CD4-positive, alpha-beta T cell (primary cell): ENCODE measurements around the gene LGR6. TPM values are rescaled to one million over a fixed set of nuclear protein-coding genes. Genes with fewer than 3 reads are reported as not detected.
A peak's percentile ranks its signal among the peaks of the same experiment; 100 is the strongest.

Experiments
- ATAC-seq: fragments of 200-7000 bp; cut with Tn5 transposase; one replicate; pipeline ENCODE4 v1.10.0; 2022; ENCODE audit warnings: mild to moderate bottlenecking; ENCODE audit not compliant: poor library complexity
- CTCF ChIA-PET: fragments of 350-600 bp; sonication (Branson Sonifier 250); formaldehyde crosslinking; loops from one replicate; lab custom pipeline; 2021; ENCODE audit warnings: antibody characterized with exemption, inconsistent platforms; lab: Charles Lee
- POLR2A ChIA-PET: fragments of 350-600 bp; sonication (Branson Sonifier 250); formaldehyde crosslinking; loops from one replicate; lab custom pipeline; 2021; ENCODE audit warnings: antibody characterized with exemption, inconsistent platforms; lab: Charles Lee
- DNase-seq, 14 experiments: peaks; one replicate each; pipeline ENCODE4 v3.0.0-alpha.2; 2013 to 2020; ENCODE audit warnings: mixed read lengths in 2 of 14
- H3K27ac ChIP-seq, 2 donors: one replicate each; pipeline versions ENCODE4 v1.5.1 to v1.7.0; 2013; ENCODE audit warnings: low read length in 2 of 2, low read depth in 1 of 2, mild to moderate bottlenecking in 1 of 2
- H3K27me3 ChIP-seq, 2 experiments: 1 replicate in 1 of 2; 2 replicates in 1 of 2; pipeline versions ENCODE4 v1.6.1 to v1.7.0; 2013; ENCODE audit warnings: low read length in 2 of 2, control low read depth in 1 of 2, mild to moderate bottlenecking in 1 of 2, moderate library complexity in 1 of 2; ENCODE audit not compliant: insufficient read depth in 2 of 2, control insufficient read depth in 1 of 2
- H3K36me3 ChIP-seq: one replicate; pipeline ENCODE4 v1.6.1; 2013; ENCODE audit warnings: low read length, control low read depth; ENCODE audit not compliant: insufficient read depth
- H3K4me1 ChIP-seq: one replicate; pipeline ENCODE4 v1.6.1; 2013; ENCODE audit warnings: low read length, control low read depth; ENCODE audit not compliant: insufficient read depth
- H3K4me3 ChIP-seq: one replicate; pipeline ENCODE4 v1.5.1; 2013; ENCODE audit warnings: mild to moderate bottlenecking, low read length, moderate library complexity
- H3K9me3 ChIP-seq, 2 experiments: 1 replicate in 1 of 2; 2 replicates in 1 of 2; pipeline versions ENCODE4 v1.6.1 to v1.7.0; 2013; ENCODE audit warnings: low read length in 2 of 2, mild to moderate bottlenecking in 2 of 2, control low read depth in 1 of 2, moderate library complexity in 1 of 2; ENCODE audit not compliant: control insufficient read depth in 1 of 2, insufficient read depth in 1 of 2
- H3K27ac Mint-ChIP-seq: one replicate; pipeline ENCODE4 v1.8.0; 2020; ENCODE audit warnings: mixed read lengths
- H3K27me3 Mint-ChIP-seq: one replicate; pipeline ENCODE4 v1.8.0; 2021; ENCODE audit warnings: mixed read lengths
- H3K36me3 Mint-ChIP-seq: one replicate; pipeline ENCODE4 v1.8.0; 2021; ENCODE audit warnings: low read depth, mixed read lengths
- H3K4me1 Mint-ChIP-seq: one replicate; pipeline ENCODE4 v1.8.0; 2021; ENCODE audit warnings: low read depth, mixed read lengths
- H3K4me3 Mint-ChIP-seq: one replicate; pipeline ENCODE4 v1.8.0; 2020; ENCODE audit warnings: mild to moderate bottlenecking, mixed read lengths
- H3K9me3 Mint-ChIP-seq: one replicate; pipeline ENCODE4 v1.8.0; 2020; ENCODE audit warnings: mixed read lengths
- intact Hi-C, 2 experiments: fragments of 100-400 bp; cut with DNase I in 1 of 2; cut with micrococcal nuclease in 1 of 2; formaldehyde crosslinking; loops; one replicate each; pipeline versions ENCODE4 v1.15.1 to v1.9.0; 2023 to 2025; cut with DNase I, micrococcal nuclease
- total RNA-seq, 174 experiments: library from RNA in 2 of 174; stranded (reverse) in 2 of 174; gene quantifications; one replicate each; pipeline ENCODE4 v1.2.3 and lab custom pipeline; 2021 to 2026
- TF ChIP-seq, protein P1 (sequence below): fragments of 200-600 bp; IDR thresholded peaks from one replicate; pipeline ENCODE4 v1.8.0; 2022; ENCODE audit warnings: antibody characterized with exemption, mild to moderate bottlenecking

Gene LGR6
- total RNA-seq, 2 experiments from 2014 or later: 0.19 to 0.45 TPM

DNA sequence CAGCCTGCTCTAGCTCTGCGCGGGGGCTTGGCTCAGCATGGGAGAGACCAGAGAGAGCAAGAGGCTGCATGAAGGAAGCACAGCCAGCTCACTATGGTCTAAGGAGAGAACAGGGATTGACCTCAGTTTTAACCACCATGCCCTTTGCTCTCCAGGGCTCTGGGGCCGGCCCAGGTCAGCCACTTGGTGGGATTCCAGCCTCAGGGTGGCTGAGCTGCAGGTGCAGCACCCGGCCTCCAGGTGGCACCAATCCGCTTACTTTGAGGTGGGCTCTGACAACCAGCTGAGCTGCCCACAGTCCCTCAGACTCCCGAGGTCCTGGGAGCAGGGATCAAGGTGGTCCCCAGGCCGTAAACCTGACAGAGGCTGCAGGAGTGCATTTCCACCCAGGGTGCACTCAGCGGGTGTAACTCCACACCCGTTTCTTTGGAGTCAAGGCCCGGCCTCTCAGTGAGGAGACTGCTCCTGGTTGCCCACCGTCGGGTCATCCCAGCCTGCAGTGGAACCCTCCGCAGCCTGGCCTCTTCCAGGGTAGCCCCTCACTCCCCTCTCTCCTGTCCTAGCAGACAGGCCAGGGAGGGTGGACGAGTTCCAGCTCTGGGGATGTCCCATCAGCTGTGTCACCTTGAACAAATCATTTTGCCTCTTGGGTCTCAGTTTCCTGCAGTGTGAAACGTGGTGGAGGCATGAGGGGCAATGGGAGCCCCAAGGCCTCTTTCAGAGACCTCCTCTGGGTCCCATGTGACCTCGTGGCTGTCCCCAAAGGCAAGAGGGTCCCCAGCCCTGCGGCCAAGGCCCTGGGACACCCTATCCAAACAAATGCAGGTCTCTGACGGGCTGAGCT is 607 bp upstream of the LGR6 start:
- Histone ChIP-seq H3K27ac (no peak overlapping the region), H3K4me3 (no peak overlapping the region), H3K9me3 (no peaks in the 10 kb centered on the region), H3K27me3 (peaks cover 20% of the 10 kb centered on the region in 2 experiments), H3K36me3 (no peaks in the 10 kb centered on the region), H3K4me1 (peaks cover 11% of the 10 kb centered on the region)
- ATAC-seq: peak; percentile 69
- ChIA-PET POLR2A (interaction anchor here (1.0 to 1.4 kb wide), 2 partner anchors 124 to 526 kb away, joined by 3 to 4 read pairs; no protein-coding TSS in a partner anchor), CTCF (interaction anchor here (0.8 to 1.9 kb wide), 13 partner anchors 9 to 527 kb away, joined by 3 to 10 read pairs (median 4); partner anchors contain the start of gene PTPN7)
- Mint-ChIP-seq H3K4me3 (no peak overlapping the region), H3K4me1 (peaks cover 8% of the 10 kb centered on the region), H3K9me3 (no peaks in the 10 kb centered on the region), H3K27me3 (peaks cover 35% of the 10 kb centered on the region), H3K36me3 (no peaks in the 10 kb centered on the region), H3K27ac (no peak overlapping the region)
- DNase-seq: peak; percentile 31 to 73 (median 45)
- intact Hi-C loops: loop anchor here (1.0 to 2.0 kb wide), 2 partner anchors 122 to 526 kb away; no protein-coding TSS in a partner anchor
- TF ChIP-seq, protein P1, sequence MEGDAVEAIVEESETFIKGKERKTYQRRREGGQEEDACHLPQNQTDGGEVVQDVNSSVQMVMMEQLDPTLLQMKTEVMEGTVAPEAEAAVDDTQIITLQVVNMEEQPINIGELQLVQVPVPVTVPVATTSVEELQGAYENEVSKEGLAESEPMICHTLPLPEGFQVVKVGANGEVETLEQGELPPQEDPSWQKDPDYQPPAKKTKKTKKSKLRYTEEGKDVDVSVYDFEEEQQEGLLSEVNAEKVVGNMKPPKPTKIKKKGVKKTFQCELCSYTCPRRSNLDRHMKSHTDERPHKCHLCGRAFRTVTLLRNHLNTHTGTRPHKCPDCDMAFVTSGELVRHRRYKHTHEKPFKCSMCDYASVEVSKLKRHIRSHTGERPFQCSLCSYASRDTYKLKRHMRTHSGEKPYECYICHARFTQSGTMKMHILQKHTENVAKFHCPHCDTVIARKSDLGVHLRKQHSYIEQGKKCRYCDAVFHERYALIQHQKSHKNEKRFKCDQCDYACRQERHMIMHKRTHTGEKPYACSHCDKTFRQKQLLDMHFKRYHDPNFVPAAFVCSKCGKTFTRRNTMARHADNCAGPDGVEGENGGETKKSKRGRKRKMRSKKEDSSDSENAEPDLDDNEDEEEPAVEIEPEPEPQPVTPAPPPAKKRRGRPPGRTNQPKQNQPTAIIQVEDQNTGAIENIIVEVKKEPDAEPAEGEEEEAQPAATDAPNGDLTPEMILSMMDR: peak; percentile 88

- Histone ChIP-seq H3K4me3 (no peak overlapping the region), H3K4me1 (peaks cover 20% of the 10 kb centered on the region), H3K27ac (no peak overlapping the region), H3K27me3 (peaks cover 20% of the 10 kb centered on the region in 2 experiments), H3K36me3 (no peaks in the 10 kb centered on the region), H3K9me3 (no peaks in the 10 kb centered on the region)
- Mint-ChIP-seq H3K36me3 (no peaks in the 10 kb centered on the region), H3K4me3 (no peak overlapping the region), H3K27ac (no peak overlapping the region), H3K27me3 (peaks cover 35% of the 10 kb centered on the region), H3K4me1 (peaks cover 19% of the 10 kb centered on the region), H3K9me3 (no peaks in the 10 kb centered on the region)
- ChIA-PET POLR2A (no interaction called here), CTCF (interaction anchor here (1.6 kb wide), 1 partner anchor 8 kb away, joined by 4 read pairs; no protein-coding TSS in a partner anchor)
- intact Hi-C loops: no loop called here
- TF ChIP-seq, protein P1: no peak
- no peak for DNase-seq
- no peak for ATAC-seq
Measured at GRCh38 chr1:202194328-202194648, 689 bp downstream of the LGR6 start.

DNA sequence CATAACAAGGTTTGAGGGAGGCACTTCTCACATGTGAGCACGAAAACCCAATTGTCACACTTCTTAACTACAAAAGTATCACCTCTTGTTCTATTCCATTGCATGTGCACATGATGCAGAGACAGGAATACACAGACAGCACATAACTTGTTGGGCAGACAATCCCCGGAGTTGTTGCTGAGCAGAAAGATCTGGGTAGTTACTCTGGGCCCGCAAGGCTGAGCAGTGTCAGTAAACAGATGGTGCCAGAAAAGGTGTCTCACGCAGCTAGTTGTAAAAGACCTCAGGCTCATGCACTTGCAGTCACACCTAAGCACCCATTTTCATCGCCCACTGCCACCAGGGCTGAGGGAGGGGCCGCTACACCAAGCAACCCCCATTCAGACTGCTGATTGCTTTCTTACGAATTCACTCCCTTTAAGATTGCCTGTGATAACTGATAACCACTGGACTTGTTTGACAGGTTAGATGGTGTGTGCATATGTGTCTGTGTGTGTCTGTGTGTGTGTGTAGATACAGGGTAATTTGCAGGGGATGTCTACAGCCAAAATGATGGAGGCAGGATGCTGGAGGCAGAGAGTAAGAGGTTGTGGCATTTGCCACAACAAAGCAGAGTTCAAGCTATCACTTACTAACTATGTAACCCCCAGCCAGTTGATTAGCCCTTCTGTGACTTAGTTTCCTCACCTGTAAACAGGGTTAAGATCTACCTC is 4.2 kb downstream of the LGR6 start:
- POLR2A ChIA-PET: interaction anchor here (0.6 kb wide), 1 partner anchor 13 kb away, joined by 3 read pairs; no protein-coding TSS in a partner anchor
- Mint-ChIP-seq H3K9me3 (no peaks in the 10 kb centered on the region), H3K4me1 (peaks cover 37% of the 10 kb centered on the region), H3K4me3 (no peak overlapping the region), H3K27ac (no peak overlapping the region), H3K36me3 (no peaks in the 10 kb centered on the region), H3K27me3 (peaks cover 30% of the 10 kb centered on the region)
- Histone ChIP-seq H3K9me3 (no peaks in the 10 kb centered on the region), H3K4me3 (no peak overlapping the region), H3K27me3 (peaks cover 16 to 20% of the 10 kb centered on the region in 2 experiments), H3K4me1 (peaks cover 43% of the 10 kb centered on the region), H3K27ac (no peak overlapping the region), H3K36me3 (no peaks in the 10 kb centered on the region)
- ATAC-seq (peak; percentile 43), DNase-seq (peak in 3 of 14 experiments; percentile 37 to 77 (median 40))
- TF ChIP-seq, protein P1: no peak
- CTCF ChIA-PET: interaction anchor here (0.7 kb wide), 1 partner anchor 63 kb away, joined by 3 read pairs; no protein-coding TSS in a partner anchor
- intact Hi-C loops: no loop called here
